Non-pigmented ciliary epithelial cell (primary cell): Measurements from ENCODE around the gene NOC2L.
"Not testable (repeated sequence)": the region's sequence is repeated elsewhere in the genome, so short reads cannot be mapped to it uniquely, and the experiment has no call there.

Experiments
- DNase-seq: peaks from one replicate; pipeline ENCODE4 v3.0.0-alpha.2; 2010; ENCODE audit warnings: low read depth

The NOC2L gene

GRCh38 chr1:993379-993995 lies 34.4 kb upstream of the NOC2L start:
- DNase-seq, result no peak

DNA sequence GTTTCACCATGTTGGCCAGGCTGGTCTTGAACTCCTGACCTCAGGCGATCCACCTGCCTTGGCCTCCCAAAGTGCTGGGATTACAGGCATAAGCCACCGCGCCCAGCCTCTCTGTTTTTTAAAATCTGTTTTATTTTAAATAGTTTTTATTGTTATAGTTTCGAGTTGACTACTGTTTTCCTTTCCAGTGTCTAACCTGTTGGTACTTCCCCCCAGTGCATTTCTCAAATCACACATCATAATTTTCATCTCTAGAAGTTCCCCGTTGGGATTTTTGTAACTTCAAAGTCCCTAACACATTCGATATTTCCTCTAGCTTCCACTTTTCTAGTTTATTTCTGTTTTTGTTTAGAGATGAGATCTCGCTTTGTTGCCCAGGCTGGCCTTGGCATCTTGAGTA lies 33.3 kb upstream of the NOC2L start:
- no peak for DNase-seq

DNA sequence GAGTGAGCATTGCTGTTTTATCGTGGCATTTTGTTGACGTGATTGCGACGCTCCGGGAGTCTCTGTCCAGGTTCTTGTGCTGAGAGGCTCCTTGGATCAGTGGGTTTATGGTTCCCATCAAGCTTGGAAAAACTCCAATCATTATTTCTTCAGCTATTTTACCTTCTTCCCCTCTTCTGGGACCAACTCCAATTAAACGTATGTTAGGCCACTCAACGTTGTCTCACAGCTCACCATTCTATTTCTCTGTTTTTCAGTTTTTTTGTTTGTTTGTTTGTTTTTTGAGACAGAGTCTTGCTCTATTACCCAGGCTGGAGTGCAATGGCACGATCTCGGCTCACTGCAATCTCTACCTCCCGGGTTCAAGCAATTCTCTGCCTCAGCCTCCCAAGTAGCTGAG lies 32.8 kb upstream of the NOC2L start:
- no peak for DNase-seq

DNA sequence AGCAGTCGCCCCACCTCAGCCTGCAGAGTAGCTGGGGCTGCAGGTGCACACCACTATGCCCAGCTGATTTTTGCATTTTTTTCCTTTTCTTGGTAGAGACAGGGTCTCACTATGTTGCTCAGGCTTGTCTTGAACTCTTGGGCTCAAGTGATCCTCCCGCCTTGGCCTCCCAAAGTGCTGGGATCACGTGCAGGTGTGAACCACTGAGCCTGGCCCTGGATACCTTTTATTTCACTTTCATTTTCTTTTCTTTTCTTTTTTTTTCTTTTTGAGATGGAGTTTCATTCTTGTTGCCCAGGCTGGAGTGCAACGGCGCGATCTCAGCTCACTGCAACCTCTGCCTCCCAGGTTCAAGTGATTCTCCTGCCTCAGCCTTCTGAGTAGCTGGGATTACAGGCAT lies 32.2 kb upstream of the NOC2L start:
- DNase-seq, result not testable (repeated sequence)

GRCh38 chr1:988061-988460 lies 29.0 kb upstream of the NOC2L start:
- not testable (repeated sequence) for DNase-seq

DNA sequence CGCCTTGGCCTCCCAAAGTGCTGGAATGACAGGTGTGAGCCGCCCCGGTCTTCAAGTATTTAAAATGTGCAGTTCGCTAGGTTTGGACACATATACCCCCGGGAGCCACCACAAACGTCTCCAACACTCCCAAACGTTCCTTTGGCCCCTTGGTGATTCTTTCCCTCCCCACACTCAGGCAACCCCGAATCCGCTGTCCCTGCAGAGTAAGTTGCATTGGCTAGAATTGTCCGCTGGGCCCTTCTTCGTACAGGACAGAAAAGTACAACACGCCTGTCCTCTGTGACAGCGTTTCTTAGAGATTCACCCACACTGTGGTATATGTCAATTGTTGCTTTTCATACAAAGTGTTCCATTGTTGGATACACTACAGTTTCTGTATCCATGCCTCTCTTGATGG lies 26.1 kb upstream of the NOC2L start:
- DNase-seq, result no peak

GRCh38 chr1:984476-984814 lies 25.4 kb upstream of the NOC2L start:
- DNase-seq, result no peak

DNA sequence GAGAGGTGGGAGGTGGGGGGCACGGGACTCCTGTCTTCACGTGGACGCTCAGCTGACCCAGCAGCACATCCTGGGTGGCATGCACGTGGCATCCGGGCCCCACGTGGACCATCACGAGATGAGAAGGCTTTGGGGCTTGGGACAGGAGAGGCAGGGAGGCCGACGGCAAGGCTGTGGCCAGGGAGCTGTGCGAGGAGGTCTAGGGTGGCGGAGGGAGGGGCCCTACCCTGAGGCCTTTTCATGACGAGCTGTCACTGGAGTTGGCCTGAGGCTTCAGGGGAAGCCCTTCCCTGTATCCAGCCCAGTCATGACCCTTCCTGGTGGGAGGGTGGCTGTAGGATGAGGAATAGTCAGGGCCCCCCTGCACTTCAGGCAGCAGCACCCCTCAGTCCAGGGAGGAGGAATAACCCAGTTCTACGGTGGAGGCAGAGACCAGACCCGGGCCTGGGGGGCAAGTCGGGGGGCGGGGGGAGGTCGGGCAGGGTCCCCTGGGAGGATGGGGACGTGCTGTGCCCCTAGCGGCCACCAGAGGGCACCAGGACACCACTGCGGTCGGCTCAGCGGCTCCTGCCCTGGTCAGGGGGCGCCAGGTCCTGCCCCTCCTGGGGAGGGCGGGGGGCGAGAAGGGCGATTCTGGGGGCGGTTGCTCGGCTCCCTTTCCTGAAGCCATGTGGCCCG lies 24.9 kb upstream of the NOC2L start:
- no peak for DNase-seq

DNA sequence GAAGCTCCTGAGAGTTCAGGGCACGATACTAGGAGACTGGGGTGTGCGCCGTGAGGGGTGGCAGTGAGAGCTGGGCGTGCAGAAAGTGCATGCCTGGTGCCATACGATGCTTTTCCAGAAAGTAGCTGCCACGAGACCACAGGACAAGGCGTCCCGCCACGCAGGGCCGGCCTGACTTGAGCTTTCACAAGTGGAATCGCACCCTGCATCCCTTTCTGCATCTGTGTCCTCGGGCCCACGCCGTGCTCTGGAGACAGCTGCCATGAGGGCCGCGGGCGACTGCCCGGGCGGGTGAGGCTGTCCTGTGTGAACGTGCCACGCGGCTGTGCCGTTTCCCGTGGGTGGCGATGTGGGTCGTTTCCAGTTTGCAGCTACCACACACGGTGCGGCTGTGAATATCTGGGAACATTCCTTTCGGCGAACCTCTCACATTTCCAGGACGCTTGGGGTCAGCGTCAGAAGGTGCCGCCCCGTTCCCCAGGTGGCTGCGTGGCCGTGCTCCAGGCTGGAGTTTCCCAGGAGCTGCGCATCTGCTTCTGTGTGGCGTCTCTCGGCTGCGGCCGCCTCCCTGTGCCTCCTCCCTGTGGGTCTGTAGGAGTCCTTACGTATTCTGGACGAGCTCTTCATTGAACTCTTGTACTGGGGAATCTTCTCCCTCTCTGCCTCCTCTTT lies 23.8 kb upstream of the NOC2L start:
- DNase-seq, result no peak

- DNase-seq, result no peak
These were observed 23.0 kb upstream of the NOC2L start, which contains the start of gene PERM1 for GRCh38 chr1:981955-982558. PERM1 (minus strand) TSS chr1:982093; CDS start chr1:981029, 1,064 bp downstream.

GRCh38 chr1:981491-981954 lies 22.5 kb upstream of the NOC2L start:
- no peak for DNase-seq

DNA sequence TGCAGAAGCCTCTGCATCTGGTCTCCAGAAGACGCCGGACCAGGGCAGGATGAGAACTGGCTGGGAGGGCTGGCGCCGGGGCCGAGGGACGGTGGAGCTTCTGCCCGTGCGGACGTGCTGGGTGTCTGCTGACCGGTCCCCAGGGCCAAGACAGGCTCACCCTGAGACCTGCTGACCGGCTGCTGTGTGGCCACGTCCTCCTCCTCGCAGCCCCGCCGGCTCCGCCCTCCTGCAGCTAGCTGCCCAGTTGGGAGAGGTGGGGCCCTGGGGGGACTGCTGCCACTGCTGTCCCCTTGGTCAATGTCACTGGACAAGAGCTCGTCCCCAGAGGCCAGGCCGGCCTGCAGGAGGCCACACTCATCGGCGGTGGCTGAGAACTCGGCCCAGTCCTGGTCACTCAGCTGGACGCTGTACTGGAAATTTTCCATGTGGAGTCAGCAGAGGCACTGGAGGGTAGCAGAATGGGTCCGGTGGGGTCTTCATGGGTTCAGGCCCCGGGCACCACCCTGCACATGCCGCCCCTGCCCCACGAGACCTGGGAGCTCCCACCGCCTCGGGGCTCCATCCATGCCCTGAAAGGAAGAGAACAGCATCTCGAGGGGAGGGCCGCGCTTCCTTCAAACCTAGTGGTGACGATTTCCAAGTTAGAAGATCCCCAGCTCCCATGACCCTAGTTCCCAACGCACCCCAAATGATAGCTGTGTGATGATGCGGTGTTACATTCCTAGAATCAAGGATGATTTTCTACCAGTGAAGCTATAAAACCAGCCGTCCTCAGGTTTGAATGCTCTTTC lies 21.7 kb upstream of the NOC2L start:
- no peak for DNase-seq

GRCh38 chr1:980137-980571 lies 21.1 kb upstream of the NOC2L start:
- no peak for DNase-seq

- no peak for DNase-seq
These were observed 20.7 kb upstream of the NOC2L start for GRCh38 chr1:979744-980072.

GRCh38 chr1:978835-979743 lies 20.0 kb upstream of the NOC2L start:
- DNase-seq, result no peak

DNA sequence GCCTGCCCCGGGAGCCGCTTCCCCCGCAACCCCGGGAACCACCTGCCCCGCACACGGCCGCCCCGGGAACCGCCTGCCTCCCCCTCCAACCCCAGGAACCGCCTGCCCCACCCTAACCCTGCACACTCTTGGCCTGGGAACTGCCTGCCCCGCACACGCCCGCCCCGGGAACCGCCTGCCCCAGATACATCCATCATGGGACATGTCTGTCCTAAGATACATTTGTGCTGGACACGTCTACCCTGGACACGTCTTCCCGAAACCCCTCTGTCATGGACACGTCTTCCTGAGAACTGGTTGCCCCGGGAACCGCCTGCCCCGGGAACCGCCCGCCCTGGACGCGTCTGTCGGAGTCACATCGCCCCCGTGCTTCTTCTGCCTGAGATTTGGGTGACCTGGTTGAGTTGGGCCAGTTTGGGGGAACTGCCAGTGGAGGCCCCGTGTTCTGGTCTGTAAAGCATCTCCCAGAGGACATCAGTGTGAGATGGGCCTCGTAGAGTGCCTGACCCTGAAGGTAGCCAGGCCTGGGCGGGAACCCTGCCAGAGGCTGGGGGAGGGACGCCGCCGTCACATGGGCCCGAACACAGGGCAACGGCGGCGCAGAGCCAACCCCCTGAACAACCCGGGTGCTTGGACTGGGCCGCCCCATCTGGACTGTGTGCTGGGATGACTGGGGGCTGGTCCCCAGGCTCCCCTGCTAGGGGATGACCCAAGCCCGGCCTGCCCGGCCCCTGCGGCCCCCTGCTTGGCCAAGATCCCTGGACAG lies 19.2 kb upstream of the NOC2L start:
- DNase-seq, result no peak

DNA sequence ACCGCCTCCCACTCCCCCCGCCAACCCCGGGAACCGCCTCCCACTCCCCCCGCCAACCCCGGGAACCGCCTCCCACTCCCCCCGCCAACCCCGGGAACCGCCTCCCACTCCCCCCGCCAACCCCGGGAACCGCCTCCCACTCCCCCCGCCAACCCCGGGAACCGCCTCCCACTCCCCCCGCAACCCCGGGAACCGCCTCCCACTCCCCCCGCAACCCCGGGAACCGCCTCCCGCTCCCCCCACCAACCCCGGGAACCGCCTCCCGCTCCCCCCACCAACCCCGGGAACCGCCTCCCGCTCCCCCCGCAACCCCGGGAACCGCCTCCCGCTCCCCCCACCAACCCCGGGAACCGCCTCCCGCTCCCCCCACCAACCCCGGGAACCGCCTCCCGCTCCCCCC lies 17.7 kb upstream of the NOC2L start:
- DNase-seq, result not testable (repeated sequence)

- no peak for DNase-seq
These were observed 17.0 kb upstream of the NOC2L start for GRCh38 chr1:975896-976683.

DNA sequence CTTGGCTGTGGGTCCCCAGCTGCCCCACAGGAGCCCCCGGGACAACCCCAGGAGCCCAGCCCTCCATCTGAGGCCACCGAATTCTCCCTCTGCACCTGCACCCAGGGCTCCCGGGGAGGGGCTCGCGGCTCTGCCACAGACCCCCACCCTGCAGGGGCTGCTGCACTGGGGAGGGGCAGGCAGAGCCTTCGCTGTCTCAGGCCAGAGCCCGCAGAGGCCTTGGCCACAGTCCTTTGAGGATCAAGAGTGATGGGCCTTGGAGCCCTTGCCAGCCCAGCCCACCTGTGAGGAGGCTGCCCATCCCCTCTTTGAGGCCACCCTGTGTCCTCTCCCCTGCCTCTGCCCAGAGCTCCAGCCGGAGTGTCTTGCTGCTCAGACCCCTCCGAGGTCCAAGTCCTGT lies 16.3 kb upstream of the NOC2L start:
- no peak for DNase-seq
